GM10266 (cell line): ENCODE results near the gene SV2B.
A peak's percentile ranks its signal among the peaks of the same experiment; 100 is the strongest.

Experiments
- DNase-seq: peaks from one replicate; pipeline ENCODE4 v3.0.0; 2012; ENCODE audit errors: extremely low spot score
- TF ChIP-seq, protein P1 (sequence below): IDR thresholded peaks from 2 replicates; pipeline ENCODE4 v1.5.1; 2012; ENCODE audit warnings: mild to moderate bottlenecking, low read depth; ENCODE audit not compliant: control insufficient read depth, insufficient read depth; ENCODE audit errors: missing control alignments

SV2B gene

DNA sequence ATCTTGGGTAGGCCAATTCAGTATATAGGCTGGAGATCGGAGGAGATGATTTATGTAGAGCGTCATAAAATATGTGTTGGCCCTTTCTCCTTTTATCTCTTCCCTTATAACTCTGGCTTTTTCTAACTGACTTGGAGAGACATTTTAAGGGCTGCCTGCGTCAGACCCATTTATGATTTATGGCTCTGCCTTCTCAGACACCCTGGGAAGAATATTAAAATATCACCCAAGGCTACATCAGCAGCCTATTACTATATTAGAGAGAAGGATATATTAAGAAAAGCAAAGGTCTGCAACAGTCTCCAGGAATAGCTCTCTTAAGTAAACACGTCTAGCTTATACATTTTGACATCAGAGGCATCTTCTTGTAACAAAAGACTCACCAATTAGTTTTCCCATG, 179.4 kb downstream of the SV2B start:
- TF ChIP-seq, protein P1, sequence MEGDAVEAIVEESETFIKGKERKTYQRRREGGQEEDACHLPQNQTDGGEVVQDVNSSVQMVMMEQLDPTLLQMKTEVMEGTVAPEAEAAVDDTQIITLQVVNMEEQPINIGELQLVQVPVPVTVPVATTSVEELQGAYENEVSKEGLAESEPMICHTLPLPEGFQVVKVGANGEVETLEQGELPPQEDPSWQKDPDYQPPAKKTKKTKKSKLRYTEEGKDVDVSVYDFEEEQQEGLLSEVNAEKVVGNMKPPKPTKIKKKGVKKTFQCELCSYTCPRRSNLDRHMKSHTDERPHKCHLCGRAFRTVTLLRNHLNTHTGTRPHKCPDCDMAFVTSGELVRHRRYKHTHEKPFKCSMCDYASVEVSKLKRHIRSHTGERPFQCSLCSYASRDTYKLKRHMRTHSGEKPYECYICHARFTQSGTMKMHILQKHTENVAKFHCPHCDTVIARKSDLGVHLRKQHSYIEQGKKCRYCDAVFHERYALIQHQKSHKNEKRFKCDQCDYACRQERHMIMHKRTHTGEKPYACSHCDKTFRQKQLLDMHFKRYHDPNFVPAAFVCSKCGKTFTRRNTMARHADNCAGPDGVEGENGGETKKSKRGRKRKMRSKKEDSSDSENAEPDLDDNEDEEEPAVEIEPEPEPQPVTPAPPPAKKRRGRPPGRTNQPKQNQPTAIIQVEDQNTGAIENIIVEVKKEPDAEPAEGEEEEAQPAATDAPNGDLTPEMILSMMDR, result no peak
- no peak for DNase-seq

DNA sequence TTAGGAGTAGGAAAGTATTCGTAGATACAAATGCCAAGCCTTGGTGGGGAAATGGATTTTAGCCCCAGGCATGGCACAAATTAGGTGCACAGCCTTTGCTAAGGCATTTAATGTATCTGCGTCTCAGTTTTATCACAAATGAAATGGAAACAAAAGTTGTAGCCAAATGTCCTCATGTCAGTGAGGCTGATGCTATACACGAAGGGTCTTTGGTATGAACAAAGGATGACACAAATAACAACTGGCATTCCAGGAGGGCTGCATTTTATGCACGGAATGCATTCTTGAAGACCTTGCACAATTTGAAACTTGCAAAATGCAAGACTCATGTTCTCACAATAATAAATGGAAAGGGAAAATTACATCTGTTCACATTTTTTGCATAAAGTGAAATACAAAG, 181.9 kb downstream of the SV2B start:
- TF ChIP-seq, protein P1, result no peak
- no peak for DNase-seq

DNA sequence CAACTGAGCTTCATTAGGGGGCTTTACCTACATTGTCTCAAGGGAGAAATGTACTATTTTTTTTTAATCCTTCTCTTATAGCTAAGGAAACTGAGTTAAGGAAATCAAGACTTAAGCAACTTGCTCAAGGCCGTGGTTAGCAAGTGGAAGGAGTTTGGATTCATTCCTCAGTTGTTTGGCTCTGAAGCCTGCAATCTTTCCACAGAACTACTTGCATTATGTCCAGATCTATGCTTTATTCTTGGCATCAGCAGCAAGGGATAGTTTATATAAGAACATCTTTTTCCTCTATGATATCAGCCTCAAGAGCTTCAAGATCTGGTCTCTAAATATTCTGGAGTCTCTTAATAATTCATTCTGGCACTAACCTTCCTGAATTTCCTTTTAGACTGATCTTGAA, 182.4 kb downstream of the SV2B start:
- TF ChIP-seq, protein P1, result no peak
- DNase-seq, result no peak

DNA sequence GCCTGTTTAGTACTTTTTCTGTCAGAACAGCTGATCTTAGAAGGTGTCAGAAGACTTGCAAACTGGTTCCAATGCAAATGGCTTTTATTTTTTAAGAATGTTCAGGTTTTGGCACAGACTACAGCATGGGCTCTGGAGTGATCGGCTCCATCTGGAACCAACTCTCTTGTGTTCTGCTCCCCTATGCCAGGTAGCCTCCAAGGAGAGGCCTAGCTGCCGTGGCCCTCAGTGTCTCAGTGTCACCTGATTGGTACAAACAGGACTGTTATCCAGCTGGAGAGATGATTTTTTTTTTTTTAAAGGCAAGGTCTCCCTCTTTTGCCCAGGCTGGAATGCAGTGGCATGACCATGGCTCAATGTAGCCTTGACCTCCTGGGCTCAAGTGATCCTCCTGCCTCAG, 183.1 kb downstream of the SV2B start:
- TF ChIP-seq, protein P1, result no peak
- no peak for DNase-seq

DNA sequence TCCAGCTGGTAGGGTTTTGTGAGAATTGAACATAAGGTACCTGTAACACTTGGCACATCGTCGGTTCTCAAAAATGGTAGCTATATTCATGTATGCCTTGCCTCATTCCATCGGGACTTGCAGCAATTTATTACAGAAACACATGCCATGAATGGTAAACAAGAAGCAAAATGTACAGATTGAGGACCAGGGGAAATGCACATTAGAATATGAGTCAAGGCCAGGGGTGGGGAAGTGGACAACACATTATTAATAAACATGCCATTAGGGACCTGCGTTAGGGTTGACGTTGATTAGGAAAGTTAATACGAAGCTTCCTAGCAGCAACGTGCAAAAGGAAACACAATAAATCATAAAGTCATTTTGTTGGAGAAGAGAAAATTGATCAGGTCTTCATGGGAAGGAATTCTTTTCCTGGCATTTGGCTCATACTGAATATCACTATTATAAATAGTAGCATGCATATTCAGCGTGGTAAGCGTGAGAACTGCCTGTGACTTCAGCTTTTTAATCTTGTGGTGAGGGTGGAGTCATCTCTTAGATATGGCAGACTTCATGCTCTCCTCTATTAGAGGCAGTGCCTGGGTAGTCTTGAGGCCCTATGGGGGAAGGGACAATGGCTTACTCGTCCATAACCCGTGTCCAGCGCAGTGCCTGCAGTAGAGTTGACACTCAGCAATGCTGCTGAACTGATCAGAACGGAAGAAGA, 184.9 kb downstream of the SV2B start:
- TF ChIP-seq, protein P1, result no peak
- no peak for DNase-seq

DNA sequence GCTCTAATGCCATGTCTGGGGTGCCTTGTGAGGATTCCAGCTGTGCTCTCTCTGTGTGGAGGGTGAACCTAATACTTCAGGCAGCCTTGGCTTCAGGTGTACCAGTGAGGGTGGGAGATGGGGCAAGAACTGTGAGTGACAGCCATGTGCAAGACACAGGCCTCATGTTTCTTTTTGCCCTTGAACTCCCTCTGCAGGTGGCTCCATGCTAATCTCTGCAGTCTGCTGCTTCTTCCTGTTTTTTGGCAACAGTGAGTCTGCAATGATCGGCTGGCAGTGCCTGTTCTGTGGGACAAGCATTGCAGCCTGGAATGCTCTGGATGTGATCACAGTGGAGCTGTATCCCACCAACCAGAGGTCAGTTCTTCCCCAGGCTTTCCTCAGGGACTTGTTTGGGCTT, 189.3 kb downstream of the SV2B start:
- DNase-seq, result no peak
- TF ChIP-seq, protein P1, result peak; percentile 6

DNA sequence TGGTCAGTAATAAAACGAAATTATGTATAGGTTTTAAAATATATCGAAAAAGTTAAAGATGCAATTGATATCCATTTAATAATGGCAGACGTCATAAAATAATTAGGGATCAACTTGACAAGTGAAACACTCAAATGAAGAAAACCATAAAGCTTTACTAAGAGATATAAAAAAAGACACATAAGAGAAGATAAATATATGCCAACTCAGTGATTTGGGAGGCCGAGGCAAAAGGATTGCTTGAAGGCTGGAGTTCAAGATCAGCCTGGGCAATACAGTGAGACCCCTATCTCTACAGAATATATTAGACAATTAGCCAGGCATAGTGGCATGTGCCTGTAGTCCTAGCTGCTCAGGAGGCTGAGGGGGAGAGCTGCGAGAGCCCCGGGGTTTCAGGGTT, 190.5 kb downstream of the SV2B start:
- TF ChIP-seq, protein P1, result no peak

More for the DNA sequence above, 190.5 kb downstream of the SV2B start:
- DNase-seq, result no peak
